K562 treated with DMSO at 1 percent for 48 hours (cell line): ENCODE results near the gene ATG7. TPM values are rescaled to one million over a fixed set of nuclear protein-coding genes. Genes with fewer than 3 reads are reported as not detected.

Experiments used
- total RNA-seq: library from RNA; unstranded; fragments of 300-600 nt; gene quantifications from 2 replicates; pipeline ENCODE4 v1.2.3, GENCODE V29; 2022; ENCODE audit warnings: low replicate concordance; ENCODE audit errors: extremely low read depth

Gene ATG7, protein sequence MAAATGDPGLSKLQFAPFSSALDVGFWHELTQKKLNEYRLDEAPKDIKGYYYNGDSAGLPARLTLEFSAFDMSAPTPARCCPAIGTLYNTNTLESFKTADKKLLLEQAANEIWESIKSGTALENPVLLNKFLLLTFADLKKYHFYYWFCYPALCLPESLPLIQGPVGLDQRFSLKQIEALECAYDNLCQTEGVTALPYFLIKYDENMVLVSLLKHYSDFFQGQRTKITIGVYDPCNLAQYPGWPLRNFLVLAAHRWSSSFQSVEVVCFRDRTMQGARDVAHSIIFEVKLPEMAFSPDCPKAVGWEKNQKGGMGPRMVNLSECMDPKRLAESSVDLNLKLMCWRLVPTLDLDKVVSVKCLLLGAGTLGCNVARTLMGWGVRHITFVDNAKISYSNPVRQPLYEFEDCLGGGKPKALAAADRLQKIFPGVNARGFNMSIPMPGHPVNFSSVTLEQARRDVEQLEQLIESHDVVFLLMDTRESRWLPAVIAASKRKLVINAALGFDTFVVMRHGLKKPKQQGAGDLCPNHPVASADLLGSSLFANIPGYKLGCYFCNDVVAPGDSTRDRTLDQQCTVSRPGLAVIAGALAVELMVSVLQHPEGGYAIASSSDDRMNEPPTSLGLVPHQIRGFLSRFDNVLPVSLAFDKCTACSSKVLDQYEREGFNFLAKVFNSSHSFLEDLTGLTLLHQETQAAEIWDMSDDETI
- total RNA-seq = not detected in 2 replicates

DNA sequence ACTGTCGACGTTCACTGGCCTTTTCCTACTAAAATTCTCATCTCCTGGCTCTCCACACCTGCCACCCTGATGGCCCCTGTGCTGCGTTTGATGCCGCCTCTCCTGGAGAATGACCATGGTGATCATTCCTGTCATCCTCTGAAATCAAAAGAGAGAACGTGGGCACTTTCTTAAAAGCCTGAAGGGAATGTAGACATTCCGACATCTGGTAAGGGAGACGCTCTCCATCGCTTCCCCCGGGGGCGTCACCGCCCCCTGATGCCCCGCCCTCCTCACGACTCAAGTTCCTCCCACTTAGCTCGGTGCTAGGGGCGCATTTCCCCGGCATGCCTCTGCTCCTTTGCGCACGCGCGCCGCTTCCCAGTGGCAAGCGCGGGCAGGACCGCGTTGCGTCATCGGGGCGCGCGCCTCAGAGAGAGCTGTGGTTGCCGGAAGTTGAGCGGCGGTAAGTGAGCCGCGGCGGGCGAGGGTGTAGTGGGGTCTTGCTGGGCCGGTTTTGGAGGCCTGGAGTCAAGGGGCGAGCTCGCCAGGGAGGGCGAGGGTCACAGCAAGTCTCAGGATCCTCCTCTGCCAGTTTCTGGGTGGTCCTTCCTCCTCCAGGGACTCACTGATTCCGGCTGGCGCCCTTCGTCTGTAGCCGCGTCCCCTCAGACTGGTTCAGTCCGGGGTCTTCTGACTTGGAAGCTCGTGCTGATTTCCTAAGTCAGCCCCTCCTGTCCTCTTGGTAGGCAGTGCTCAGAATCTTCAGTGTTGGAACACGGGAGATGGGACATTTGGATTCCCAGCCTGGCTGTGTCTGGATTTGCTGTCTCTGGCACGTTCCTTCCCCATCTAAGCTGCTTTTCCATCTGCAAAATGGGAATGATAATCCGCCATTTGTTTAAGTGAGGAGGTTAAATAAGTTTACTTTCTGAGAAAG is at the start of gene ATG7:
ATG7 (plus strand) TSS at position 412 of the 919 bp plus-strand sequence. CDS start 26,299 bp downstream, outside the sequence.

Other genes starting within 250 kb of the ATG7 start
- not detected in 2 replicates for gene HRH1, start 117.9 kb upstream of the ATG7 start, total RNA-seq